Fibroblast of skin of scalp (primary cell): ENCODE data around the gene PPFIA4.

Experiments
- DNase-seq: peaks from one replicate; pipeline ENCODE4 v3.0.0-alpha.2; 2013

Gene PPFIA4

DNA sequence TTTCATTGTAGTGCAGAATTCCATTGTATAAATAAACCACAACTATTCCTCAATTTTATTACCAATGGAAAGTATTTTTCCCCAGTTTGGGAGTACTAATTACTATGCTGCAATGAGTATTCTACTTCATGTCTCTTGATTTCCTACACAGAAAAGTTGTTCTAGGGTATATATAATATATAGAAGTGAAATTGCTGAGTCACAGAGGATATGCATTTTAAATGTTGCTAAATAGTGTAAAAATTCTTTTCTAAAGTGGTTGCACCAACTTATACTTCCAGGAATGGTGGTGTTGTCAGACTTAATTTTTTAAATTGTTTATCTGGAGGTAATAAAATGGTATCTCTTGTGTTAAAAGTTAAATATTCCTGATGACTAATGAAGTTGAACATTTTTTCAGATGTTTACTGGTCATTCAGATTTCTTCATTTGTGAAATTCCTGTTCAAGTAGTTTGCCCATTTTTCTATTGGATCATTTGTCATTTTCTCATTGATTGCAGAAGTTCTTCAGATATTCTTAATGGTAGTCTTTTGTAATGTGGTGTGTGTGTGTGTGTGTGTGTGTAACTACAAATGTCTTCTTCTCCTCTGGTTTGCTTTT lies 78.6 kb downstream of the PPFIA4 start:
- no peak for DNase-seq

DNA sequence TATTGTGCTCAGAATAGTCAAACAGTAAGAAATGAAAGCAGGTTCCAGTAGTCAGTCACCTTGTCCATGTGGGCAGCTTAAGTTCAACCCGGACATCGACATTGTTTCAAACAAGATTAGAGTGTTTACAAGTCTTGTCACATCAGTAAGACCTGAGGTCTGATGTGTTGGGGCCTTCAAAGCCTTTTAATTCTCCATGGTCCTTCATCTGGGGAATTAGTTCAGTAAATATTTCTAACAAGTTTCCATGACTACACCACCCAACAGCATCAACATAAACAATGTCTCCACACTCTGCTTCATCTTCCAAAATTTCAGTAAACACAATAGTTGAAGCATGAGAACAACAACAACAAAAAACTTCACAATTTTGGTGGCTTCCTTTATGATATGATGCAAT lies 86.2 kb downstream of the PPFIA4 start:
- no peak for DNase-seq

DNA sequence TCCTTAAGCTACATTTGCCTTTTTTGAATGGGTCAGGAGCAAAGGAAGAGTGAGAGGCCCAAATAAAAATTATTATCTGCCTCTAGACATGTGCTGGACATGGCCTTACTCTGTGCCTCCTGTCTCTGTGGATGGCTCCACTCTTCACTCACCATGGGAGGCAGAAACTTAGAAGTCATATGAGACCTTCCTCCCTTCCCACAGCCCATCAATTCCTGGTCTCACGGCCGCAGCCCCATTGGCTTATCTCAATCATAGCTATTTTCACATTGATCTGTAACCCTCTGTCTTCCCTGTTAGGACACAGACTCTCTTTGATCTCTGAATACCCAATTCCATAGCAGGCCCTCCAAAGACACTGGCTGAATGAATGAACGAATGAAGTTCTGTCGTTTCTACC lies 87.0 kb downstream of the PPFIA4 start:
- no peak for DNase-seq

DNA sequence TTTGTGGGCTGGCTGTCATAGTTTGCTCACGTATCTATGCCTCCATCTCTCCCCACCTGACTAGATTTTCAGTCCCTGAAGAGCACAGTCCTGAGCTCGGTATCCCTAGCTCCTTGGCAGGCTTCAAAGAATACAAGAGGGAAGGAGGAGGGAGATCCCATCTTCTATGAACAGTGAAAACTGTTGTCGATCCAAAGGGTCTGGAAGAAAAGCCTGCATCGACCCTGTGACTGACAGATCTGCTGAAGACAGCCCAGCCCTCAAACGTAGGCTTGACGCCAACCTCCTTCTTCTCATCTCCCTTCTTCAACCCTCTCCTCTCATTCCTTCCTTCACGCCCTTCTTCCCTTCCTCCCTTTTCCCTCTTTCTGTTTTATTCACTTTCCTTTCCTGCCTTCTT lies 87.9 kb downstream of the PPFIA4 start:
- no peak for DNase-seq

DNA sequence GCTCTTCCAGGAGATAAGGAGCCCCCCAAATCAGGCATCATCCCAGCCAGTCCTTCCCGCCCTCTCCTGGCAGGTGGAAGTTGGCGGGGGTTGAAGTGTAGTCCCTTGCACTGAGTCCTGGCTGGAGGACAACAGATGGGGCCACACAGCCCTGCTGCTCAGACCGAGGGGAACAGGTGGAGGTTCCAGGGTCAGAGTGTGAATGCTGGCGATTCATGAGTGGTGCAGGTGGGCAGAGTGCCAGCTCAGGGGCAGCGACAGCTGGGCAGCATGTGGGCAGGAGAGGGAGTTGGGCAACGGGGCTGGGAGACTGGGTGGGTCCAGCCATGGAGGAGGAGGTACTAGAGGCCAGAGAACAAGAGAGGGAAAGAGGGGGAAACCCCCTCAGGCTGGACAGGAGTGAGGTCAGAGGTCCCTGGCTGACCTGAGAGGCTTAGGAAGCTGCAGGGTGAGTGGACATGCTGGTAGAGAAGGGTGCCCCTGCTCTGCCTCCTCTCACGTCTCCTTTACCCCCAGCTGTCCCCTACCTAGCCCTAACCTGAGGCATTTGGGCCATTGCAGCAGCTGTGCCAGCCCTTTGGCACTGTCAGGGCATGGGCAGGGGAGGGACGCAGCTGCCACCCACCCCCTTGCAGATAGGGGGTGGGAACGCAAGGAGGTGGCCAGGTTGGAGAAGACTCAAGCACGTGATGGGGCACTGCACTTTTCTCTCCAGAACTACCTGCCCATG lies 90.0 kb downstream of the PPFIA4 start:
- no peak for DNase-seq

DNA sequence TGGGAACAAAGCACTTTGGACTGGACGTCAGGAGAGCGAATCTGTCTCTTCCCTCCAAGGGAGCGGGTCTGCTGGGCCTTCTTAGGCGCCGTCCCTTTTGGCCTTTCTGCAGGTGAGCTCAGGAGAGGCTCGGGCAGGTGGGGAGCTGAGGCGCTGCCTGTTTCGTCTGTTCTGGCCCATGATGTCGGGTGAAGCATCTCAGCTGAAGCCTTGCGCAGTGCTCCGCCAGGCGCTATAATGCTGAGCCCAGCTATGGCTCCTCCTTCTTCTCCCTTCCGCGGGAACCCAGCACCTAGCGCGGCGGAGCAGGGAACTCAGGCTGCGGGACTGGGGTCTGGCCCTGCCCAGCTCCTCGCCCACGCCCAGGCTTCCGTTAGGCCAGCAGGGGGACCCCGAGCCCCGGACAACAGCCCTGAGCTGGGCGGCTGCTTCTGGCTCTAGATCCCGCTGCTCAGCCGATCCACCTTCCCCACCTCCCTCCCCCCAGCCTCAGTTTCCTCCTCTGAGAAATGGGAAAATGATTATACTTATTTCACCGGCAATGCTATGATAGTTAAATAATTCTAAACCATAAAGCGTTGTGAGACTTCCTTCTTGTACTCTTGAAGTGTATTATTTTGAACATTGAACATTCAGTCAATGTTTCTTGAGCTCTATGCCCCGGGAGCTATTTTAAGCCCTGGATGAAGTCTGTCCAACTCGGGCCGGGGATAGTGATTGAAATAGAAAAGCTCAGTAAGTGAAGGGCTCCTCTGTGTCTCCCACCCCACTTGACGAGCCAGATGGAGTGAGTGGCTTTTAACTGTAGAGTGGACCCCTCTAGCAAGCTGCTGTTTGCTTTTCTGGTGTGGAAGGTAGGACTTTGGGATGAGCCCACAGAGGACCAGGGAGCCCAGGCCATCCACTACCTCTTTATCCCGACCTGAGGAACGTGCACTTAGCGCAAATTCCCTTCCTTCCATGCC lies 91.6 kb downstream of the PPFIA4 start:
- DNase-seq: peak; percentile 52

DNA sequence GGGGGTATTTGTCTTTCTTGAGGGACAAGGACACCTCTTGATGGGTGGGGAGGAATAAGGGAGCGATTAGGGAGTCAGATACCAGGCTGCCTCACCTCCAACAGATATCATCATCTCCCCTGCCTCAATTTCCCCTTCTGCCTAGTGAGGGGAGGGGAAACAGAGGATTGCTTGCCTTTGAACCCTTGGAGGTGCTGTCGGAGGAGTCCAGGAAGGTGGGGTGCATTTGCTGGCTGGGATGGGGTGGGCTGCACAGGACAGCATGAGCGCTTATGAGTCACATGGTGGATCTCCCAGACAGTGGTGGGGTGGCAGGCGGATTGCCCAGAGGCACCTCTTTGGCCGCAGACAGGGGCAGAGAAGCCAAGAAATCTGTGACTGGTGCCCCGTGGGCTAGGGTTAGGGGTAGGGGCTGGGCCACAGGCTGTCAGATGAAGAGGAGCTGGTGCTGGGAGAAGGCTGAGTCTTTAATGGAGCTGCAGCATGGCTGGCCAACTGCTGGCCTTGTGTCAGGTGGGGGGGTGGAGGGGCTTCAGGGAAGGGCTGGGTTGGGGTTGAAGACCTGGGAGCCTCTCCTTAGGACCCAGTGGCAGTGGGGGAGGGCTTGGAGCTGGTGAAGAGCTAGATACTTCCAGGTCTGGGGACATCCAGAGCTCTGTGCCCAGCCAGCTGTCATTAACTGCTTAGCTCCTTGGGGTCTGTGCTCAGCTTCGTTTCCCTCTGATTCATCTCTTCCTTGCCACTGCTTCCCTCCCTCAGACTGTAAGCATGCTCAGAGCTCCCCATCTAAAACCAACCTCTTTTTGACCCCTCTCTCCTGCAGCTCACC lies 94.2 kb downstream of the PPFIA4 start:
- no peak for DNase-seq

DNA sequence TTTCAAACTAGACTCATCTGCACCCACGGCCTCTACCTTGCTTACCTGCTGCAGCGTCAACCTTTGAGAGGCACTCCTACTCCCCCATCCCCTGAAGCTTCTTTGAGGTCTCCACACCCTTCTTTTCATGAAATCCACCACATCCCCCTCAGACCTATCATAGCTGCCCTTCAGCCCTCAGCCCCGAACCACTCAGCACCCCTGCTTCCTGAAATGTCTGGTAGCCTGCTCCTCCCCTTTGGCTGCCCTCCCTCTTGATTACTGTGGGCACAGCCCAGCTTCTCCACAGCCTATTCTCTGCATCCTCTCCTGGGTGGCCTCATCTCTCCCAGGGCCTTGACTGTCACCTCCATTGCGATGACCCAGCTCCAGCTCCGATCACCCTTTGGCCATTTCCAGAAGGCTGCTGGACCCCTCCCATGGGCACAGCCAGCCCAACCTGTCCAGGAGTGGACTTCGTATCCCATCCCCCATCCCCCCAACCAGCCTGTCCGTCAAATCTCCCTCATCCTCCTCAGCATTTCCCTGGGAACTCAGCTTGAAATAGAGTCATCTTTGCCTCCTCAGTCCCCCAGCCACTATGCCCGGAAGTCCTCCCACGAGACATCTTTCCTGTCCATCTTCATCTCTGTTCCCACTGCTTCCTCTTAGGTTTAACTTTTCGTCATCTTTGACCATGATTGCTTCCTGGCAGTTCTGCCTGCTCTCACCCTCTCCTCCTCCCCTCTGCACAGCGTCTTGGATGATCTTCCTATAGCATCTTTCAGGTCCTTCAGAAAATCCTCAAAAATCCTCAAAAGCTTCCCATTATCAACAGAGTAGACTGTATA lies 95.1 kb downstream of the PPFIA4 start:
- DNase-seq: no peak

DNA sequence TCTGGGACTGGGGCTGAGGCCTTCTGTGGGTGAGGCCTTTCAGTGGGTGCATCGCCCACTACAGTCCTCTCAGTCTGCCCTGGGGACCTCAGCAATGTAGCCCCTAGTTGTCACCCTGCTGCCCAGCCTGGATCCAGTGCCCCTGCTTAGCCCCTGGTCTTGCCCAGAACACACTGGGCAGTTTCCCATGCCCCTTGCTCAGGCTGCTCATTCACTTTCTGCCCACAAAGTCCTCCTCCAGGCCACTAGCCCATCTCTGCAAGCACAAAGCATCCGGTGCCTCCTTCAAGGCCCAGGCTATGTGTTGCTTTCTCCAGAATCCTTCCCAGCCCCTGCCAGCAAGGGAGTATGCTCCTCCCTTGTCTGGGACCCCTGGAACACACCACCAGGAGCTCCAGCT lies 95.9 kb downstream of the PPFIA4 start:
- DNase-seq: no peak

DNA sequence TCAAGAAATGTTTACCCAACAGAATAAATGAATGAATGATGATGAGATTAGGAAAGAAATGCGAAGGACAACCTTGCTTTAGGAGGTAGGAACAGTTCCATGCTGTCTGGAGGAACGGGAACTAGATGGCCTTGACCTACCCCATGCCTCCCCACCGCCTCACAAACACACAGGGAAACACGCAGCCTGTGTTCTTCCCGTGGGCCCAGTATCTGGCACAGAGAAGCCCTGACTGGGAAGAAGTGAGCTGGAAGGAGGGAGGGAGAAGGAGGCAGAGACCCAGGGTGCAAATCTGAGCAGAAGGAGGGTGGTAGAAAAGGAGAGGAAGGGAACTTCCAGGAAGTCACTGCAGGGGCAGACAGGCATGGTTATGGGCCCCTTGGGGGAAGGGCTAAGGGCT lies 97.7 kb downstream of the PPFIA4 start:
- no peak for DNase-seq

DNA sequence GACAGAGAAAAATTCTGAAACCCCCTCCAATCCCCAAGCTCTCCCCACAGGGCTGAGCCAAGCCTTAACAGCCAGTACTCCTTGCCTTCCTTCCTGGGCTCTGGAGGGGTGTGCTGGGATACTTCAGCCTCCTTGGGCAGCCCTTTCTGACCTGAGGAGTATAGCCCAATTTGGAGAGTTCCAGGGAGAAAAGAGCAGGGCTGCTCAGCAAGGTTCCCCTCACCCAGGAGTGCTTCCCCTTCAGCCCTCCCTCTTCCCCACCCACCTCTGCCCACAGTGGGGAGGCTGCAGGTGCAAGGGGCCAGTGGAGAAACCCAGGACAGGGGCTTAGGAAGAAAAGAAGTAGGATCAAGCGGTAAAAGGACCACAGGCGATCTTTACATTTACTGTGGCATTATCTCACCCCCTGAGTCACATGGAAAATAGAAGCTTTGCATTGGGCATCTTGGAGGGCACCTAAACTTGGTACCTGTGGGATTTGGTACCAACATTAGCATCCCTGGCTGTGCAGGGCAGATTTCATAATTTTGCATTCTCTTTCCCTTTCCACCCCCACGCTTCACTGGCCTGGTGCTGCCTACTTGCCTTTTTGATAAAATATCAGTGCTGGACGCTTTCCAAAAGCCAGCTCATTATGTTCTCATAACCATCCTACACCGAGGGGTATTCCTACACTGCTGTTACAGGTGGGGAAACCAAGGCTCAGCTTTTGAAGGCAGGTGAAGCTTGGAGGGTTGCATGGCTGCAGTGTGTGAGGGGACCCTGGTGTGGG lies 98.4 kb downstream of the PPFIA4 start:
- no peak for DNase-seq

DNA sequence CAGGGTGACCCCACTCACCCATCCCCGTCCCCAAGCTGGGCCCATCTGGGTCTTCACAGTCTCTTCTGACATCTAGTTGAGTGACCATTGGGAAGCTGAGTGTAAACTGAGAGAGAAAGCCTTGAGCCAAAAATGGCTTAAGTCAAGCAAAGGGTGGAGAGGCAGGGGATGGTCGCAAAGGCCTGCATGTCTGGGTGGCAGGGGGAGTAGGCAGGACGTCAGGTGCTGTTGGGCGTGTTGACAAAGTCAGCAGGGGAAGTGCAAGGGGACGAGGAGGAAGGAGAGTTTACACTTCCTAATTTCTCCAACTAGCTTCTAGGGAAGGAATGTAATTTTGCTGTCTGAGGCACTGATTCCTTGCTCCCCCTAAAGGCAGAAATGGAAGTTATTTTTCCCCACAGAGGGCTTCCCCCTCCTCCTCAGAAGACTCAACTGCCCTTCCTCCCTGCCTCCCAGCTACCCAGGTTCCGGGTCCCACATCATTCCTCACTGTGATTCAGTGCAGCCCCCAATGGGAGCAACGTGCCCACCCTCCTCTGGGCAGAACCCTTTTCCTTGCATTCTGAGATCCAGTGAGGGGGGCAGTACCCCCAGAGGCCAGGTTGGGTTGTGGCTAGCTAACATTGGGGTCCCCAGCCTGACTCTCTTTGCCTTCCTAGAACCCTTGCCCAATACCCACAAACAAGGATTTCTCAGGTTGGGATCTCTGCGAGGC lies 100.0 kb downstream of the PPFIA4 start:
- peak; percentile 40 for DNase-seq

DNA sequence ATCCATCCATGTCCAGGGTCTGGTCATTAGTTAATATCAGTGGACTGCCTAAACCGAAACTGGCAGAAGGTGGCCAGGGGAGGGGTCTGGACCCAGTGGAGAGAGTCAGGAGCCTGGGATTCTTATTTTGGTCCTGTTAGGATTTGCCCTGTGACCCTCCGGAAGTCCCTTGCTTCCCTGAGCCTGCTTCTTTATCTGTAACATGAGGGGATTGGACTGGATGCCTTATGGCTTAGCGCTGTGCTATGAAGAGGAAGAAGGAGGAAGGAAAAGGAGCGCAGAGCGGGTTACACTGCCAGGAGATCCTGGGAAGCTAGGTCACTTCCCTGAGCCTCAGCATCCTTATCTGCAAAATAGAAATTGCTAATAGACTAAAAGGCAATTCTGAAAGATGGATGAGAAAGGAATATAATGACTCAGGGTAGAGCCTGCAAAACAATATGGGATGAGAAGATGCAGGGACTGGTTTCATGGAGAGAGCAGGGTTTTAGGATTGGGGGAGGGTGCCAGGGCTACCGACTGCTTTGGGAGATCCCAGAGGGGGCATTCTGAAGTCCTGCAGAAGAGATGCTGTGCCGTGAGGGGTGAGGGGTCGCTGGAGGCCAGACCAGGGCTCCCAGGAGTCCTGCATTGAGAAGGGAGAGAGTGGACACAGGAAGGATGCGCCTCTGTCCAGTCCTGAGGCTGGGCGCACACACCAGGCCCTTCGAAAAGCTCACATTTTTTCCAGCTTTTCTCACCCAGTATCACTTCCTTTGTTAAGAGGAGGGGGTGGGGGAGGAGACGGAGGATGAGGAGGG lies 100.8 kb downstream of the PPFIA4 start:
- DNase-seq: peak; percentile 14

DNA sequence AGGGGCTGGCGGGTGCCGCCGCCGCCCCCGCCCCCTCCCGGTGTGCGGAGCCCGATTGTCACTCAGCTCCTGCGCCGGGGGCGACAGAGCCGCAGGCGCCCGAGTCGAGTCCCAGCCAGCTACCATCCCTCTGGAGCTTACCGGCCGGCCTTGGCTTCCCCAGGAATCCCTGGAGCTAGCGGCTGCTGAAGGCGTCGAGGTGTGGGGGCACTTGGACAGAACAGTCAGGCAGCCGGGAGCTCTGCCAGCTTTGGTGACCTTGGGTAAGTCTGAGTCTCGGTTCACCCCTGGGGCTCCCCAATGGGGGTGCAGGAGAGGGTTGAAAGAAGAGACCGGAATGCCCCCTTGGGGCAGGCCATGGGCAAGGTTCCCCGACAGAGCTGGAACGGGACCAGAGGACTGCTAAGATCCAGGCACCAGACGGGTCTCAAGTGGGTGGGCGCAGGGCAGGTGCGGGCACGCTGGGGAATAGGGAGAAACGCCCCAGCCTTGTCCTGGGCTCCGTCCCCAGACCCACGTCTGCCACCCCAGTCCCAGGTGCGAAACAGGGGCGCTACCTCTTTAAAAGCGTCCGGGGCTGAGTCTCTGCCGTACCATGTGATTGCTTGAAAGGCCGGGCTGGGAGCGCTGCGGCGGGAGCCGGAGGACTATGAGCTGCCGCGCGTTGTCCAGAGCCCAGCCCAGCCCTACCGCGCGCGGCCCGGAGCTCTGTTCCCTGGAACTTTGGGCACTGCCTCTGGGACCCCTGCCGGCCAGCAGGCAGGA lies 101.6 kb downstream of the PPFIA4 start, which contains the start of gene ADORA1:
Gene ADORA1 (plus strand): TSS at position 61 of the 765 bp plus-strand sequence. CDS start 1,116 bp downstream, outside the sequence.
- peak; percentile 37 for DNase-seq

DNA sequence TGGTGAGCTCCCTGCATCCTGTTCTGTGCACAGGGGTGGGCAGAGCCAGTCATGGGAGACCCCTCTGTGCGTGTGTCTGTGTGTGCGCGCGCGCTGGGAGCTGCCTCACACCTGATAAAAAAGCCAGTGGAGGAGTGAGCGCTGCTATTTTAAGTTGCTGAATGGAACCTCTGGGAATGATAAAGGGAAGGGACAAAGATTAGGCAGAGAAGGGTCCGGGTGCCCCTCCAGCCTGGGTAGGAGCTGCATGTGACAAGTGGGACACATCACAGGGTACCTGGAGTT lies 102.1 kb downstream of the PPFIA4 start:
- DNase-seq: no peak
